ENCODE measurements around the gene TOP2B. TPM values are rescaled to one million over a fixed set of nuclear protein-coding genes. Genes with fewer than 3 reads are reported as not detected.

Gene TOP2B
- total and polyA plus RNA-seq, 12 donors = 34.2 to 126 (median 101) TPM

GRCh38 chr3:25661694-25662437, 2.8 kb downstream of the TOP2B start:
- Histone ChIP-seq H3K36me3 (no peaks in the 10 kb centered on the region), H3K27ac (peak overlapping the region in 4 of 10 donors; percentile 39 to 98 (median 97)), H3K9me3 (no peaks in the 10 kb centered on the region), H3K4me3 (peak overlapping the region in 9 of 10 donors; percentile 10 to 89 (median 77)), H3K27me3 (no peaks in the 10 kb centered on the region), H3K4me1 (peaks cover 3 to 67% (median 62%) of the 10 kb centered on the region in 9 donors)
- WGBS, 2 donors = 9 to 15% methylated on average over 4 of the region's 4 CpGs
- peak in 4 of 9 donors; percentile 15 to 33 (median 30) for TF ChIP-seq CTCF (IDR thresholded peaks at IDR 0.05)
- intact Hi-C loops (cut with DNase I) = loop anchor here in 7 of 10 donors (2.0 to 10.0 kb wide), 4 partner anchors 120 to 443 kb away; partner anchors contain the start of gene NGLY1 (in 2 of the 7)
- no peak for ATAC-seq
- DNase-seq = no peak

DNA sequence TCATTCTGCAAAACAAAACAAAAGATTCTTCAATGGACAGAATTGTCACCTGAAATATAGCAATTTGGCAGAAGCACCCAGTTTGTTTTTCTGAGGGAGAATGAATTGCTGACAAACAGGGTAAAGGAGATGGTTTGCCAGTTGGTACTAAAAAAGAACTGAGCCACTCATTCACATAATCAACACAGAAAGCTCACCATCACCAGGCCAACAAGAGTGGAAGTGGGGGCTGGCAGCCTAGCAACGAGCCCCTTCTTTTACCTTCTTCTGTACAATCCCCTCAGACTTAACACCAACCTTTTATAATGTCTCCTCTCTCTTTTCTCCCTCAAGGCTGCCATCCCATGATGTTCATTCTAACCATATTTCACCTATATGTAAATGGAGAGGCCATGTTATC, 5.9 kb downstream of the TOP2B start:
- ATAC-seq (no peak), DNase-seq (no peak)
- no peak overlapping the region for H3K4me3 ChIP-seq
- H3K9me3 ChIP-seq = no peaks in the 10 kb centered on the region
- 33 to 58% methylated on average over 1 of the region's 1 CpG for WGBS, 2 donors
- no peaks in the 10 kb centered on the region for H3K36me3 ChIP-seq
- no peaks in the 10 kb centered on the region for H3K27me3 ChIP-seq
- H3K4me1 ChIP-seq = peaks cover 3 to 87% (median 78%) of the 10 kb centered on the region in 9 donors
- TF ChIP-seq CTCF (IDR thresholded peaks at IDR 0.05) = no peak
- intact Hi-C loops (cut with DNase I) = loop anchor here in 3 of 10 donors (10.0 kb wide), 2 partner anchors 196 to 1056 kb away; no protein-coding TSS in a partner anchor
- no peak overlapping the region for H3K27ac ChIP-seq

- H3K4me3 ChIP-seq = no peak overlapping the region
- H3K27ac ChIP-seq = no peak overlapping the region
- peaks cover 3 to 94% (median 84%) of the 10 kb centered on the region in 9 donors for H3K4me1 ChIP-seq
- no peaks in the 10 kb centered on the region for H3K27me3 ChIP-seq
- H3K36me3 ChIP-seq = no peaks in the 10 kb centered on the region
- ATAC-seq (no peak), DNase-seq (no peak)
- H3K9me3 ChIP-seq = no peaks in the 10 kb centered on the region
- no peak for TF ChIP-seq CTCF (IDR thresholded peaks at IDR 0.05)
- intact Hi-C loops (cut with DNase I) = loop anchor here in 3 of 10 donors (10.0 kb wide), 2 partner anchors 198 to 1058 kb away; no protein-coding TSS in a partner anchor
Observed at GRCh38 chr3:25657293-25657692, 7.4 kb downstream of the TOP2B start.

GRCh38 chr3:25655659-25656058, 9.0 kb downstream of the TOP2B start:
- no peak overlapping the region for H3K4me3 ChIP-seq
- H3K36me3 ChIP-seq = no peaks in the 10 kb centered on the region
- peaks cover 0 to 88% (median 76%) of the 10 kb centered on the region in 9 donors for H3K4me1 ChIP-seq
- H3K27me3 ChIP-seq = no peaks in the 10 kb centered on the region
- no peak for ATAC-seq
- H3K27ac ChIP-seq = no peak overlapping the region
- no peak for DNase-seq
- peaks cover 0 to 5% (median 0%) of the 10 kb centered on the region in 11 donors for H3K9me3 ChIP-seq
- WGBS, 2 donors = 92% methylated on average over 2 of the region's 2 CpGs
- intact Hi-C loops (cut with DNase I) = loop anchor here in 3 of 10 donors (10.0 kb wide), 2 partner anchors 199 to 1059 kb away; no protein-coding TSS in a partner anchor
- TF ChIP-seq CTCF (IDR thresholded peaks at IDR 0.05) = no peak

All from heart right ventricle (tissue), 16 donors.